Hepatocyte (in vitro differentiated cells): Measurements from ENCODE around the gene VASN. TPM values are rescaled to one million over a fixed set of nuclear protein-coding genes. Genes with fewer than 3 reads are reported as not detected.
"Not testable (repeated sequence)": the region's sequence is repeated elsewhere in the genome, so short reads cannot be mapped to it uniquely, and the experiment has no call there.

Experiments used
- DNase-seq: peaks from one replicate; pipeline ENCODE4 v3.0.0-alpha.2; 2016; ENCODE audit warnings: low spot score
- H2AFZ ChIP-seq: fragments of 200-600 bp; sonication (generic); 2 replicates; pipeline ENCODE4 v1.6.0; 2016; ENCODE audit warnings: antibody characterized with exemption, mild to moderate bottlenecking
- H3K27ac ChIP-seq: fragments of 200-600 bp; sonication (generic); 2 replicates; pipeline ENCODE4 v1.5.1; 2016; ENCODE audit warnings: mild to moderate bottlenecking
- H3K27me3 ChIP-seq: fragments of 200-600 bp; sonication (generic); 2 replicates; pipeline ENCODE4 v1.6.1; 2016
- H3K36me3 ChIP-seq: fragments of 200-600 bp; sonication (generic); replicated peaks from 2 replicates; pipeline ENCODE4 v1.5.1; 2016; ENCODE audit warnings: low read depth; ENCODE audit not compliant: insufficient read depth
- H3K4me1 ChIP-seq: fragments of 200-600 bp; sonication (generic); 2 replicates; pipeline ENCODE4 v1.5.1; 2016; ENCODE audit warnings: mild to moderate bottlenecking, moderate library complexity; ENCODE audit not compliant: insufficient read depth
- H3K4me2 ChIP-seq: fragments of 200-600 bp; sonication (generic); 2 replicates; pipeline ENCODE4 v1.6.0; 2016
- H3K4me3 ChIP-seq: fragments of 200-600 bp; sonication (generic); 2 replicates; pipeline ENCODE4 v1.5.1; 2016; ENCODE audit warnings: mild to moderate bottlenecking
- H3K79me2 ChIP-seq: fragments of 200-600 bp; sonication (generic); 2 replicates; pipeline ENCODE4 v1.6.0; 2017; ENCODE audit warnings: mild to moderate bottlenecking
- H3K9me2 ChIP-seq: fragments of 200-600 bp; sonication (generic); replicated peaks from 2 replicates; pipeline ENCODE4 v1.6.0; 2017; ENCODE audit warnings: mild to moderate bottlenecking; ENCODE audit not compliant: insufficient read depth
- H3K9me3 ChIP-seq: fragments of 200-600 bp; sonication (generic); 2 replicates; pipeline ENCODE4 v1.5.1; 2016; ENCODE audit warnings: low read depth, mild to moderate bottlenecking
- H4K20me1 ChIP-seq: fragments of 200-600 bp; sonication (generic); 2 replicates; pipeline ENCODE4 v1.6.0; 2016; ENCODE audit warnings: mild to moderate bottlenecking; ENCODE audit not compliant: insufficient read depth, poor library complexity, severe bottlenecking
- CTCF ChIP-seq: fragments of 200-600 bp; sonication (generic); IDR thresholded peaks from 2 replicates; pipeline ENCODE4 v1.5.1; 2016; ENCODE audit warnings: antibody characterized with exemption, mild to moderate bottlenecking; ENCODE audit not compliant: poor library complexity
- EZH2 ChIP-seq: fragments of 200-600 bp; sonication (generic); IDR thresholded peaks from 2 replicates; pipeline ENCODE4 v1.6.1; 2016; ENCODE audit warnings: antibody characterized with exemption, mild to moderate bottlenecking, borderline replicate concordance
- EZH2phosphoT487 ChIP-seq: fragments of 200-600 bp; sonication (generic); IDR thresholded peaks from one replicate; pipeline ENCODE4 v1.6.1; 2018; ENCODE audit warnings: antibody characterized with exemption, mild to moderate bottlenecking, low read depth, moderate library complexity; ENCODE audit not compliant: unreplicated experiment, severe bottlenecking
- WGBS: methylation state at CpG from one replicate; pipeline ENCODE4 v1.1.6; 2016; ENCODE audit warnings: low lambda C conversion rate; ENCODE audit errors: missing lambda C conversion rate; 5-methylcytosine and 5-hydroxymethylcytosine counted together
- polyA plus RNA-seq: library from polyadenylated mRNA; unstranded; fragments of >200 nt; fragmentation: Nextera tagmentation; extraction: Ambion mirVana; gene quantifications from 2 replicates; pipeline ENCODE4 v1.2.1, GENCODE V29; 2016
- total RNA-seq: library from RNA; depleted of rRNA; stranded (reverse); fragments of >200 nt; gene quantifications from 2 replicates; pipeline ENCODE4 v1.2.3, GENCODE V29; 2014

The VASN gene
- total and polyA plus RNA-seq, 2 experiments from 2014 or later, result 12.1 to 64.2 TPM

GRCh38 chr16:4333308-4333638, 38.4 kb upstream of the VASN start:
- peaks cover 55% of the 10 kb centered on the region for H3K79me2 ChIP-seq
- H3K27ac ChIP-seq, result no peak overlapping the region
- WGBS, result 96% methylated on average over 9 of the region's 9 CpGs
- H3K9me2 ChIP-seq, result no peaks in the 10 kb centered on the region
- H3K9me3 ChIP-seq, result no peaks in the 10 kb centered on the region
- TF ChIP-seq EZH2phosphoT487 (no peak), EZH2 (no peak), CTCF (no peak)
- DNase-seq, result no peak
- H3K27me3 ChIP-seq, result no peaks in the 10 kb centered on the region
- no peak overlapping the region for H2AFZ ChIP-seq
- no peak overlapping the region for H3K4me3 ChIP-seq
- H3K36me3 ChIP-seq, result no peaks in the 10 kb centered on the region
- H3K4me1 ChIP-seq, result peaks cover 11% of the 10 kb centered on the region
- no peak overlapping the region for H3K4me2 ChIP-seq
- peaks cover 39% of the 10 kb centered on the region for H4K20me1 ChIP-seq

- not testable (repeated sequence) for H3K27me3 ChIP-seq, H3K4me3 ChIP-seq, H2AFZ ChIP-seq, H3K36me3 ChIP-seq, H3K4me1 ChIP-seq, H3K9me3 ChIP-seq, H3K9me2 ChIP-seq, DNase-seq, H3K4me2 ChIP-seq, H3K27ac ChIP-seq
- 98% methylated on average over 9 of the region's 9 CpGs for WGBS
- H3K79me2 ChIP-seq, result peaks cover 51% of the 10 kb centered on the region
- peaks cover 34% of the 10 kb centered on the region for H4K20me1 ChIP-seq
These were observed 37.9 kb upstream of the VASN start for GRCh38 chr16:4333714-4334113.

- no peak overlapping the region for H3K4me3 ChIP-seq
- peaks cover 13% of the 10 kb centered on the region for H3K4me1 ChIP-seq
- WGBS, result 91% methylated on average over 31 of the region's 32 CpGs
- no peak overlapping the region for H2AFZ ChIP-seq
- H3K9me2 ChIP-seq, result no peaks in the 10 kb centered on the region
- no peaks in the 10 kb centered on the region for H3K9me3 ChIP-seq
- H3K27ac ChIP-seq, result no peak overlapping the region
- no peaks in the 10 kb centered on the region for H3K36me3 ChIP-seq
- DNase-seq, result no peak
- peaks cover 28% of the 10 kb centered on the region for H4K20me1 ChIP-seq
- TF ChIP-seq EZH2, result no peak
- TF ChIP-seq CTCF, result no peak
- TF ChIP-seq EZH2phosphoT487, result no peak
- H3K4me2 ChIP-seq, result no peak overlapping the region
- no peaks in the 10 kb centered on the region for H3K27me3 ChIP-seq
- peaks cover 39% of the 10 kb centered on the region for H3K79me2 ChIP-seq
These were observed 36.7 kb upstream of the VASN start for GRCh38 chr16:4334724-4335495.

GRCh38 chr16:4336701-4337539, 34.7 kb upstream of the VASN start:
- H3K9me3 ChIP-seq, result no peaks in the 10 kb centered on the region
- 93% methylated on average over 29 of the region's 41 CpGs for WGBS
- TF ChIP-seq EZH2phosphoT487, result no peak
- no peak for TF ChIP-seq CTCF
- TF ChIP-seq EZH2, result no peak
- peaks cover 18% of the 10 kb centered on the region for H3K4me1 ChIP-seq
- H3K27ac ChIP-seq, result no peak overlapping the region
- no peak overlapping the region for H3K4me2 ChIP-seq
- DNase-seq, result no peak
- H4K20me1 ChIP-seq, result peaks cover 17% of the 10 kb centered on the region
- H3K4me3 ChIP-seq, result no peak overlapping the region
- H3K79me2 ChIP-seq, result peaks cover 30% of the 10 kb centered on the region
- no peaks in the 10 kb centered on the region for H3K9me2 ChIP-seq
- H3K36me3 ChIP-seq, result no peaks in the 10 kb centered on the region
- no peaks in the 10 kb centered on the region for H3K27me3 ChIP-seq
- no peak overlapping the region for H2AFZ ChIP-seq
